IMR-90 (cell line): ENCODE measurements around the gene MAPKAP1.

ENCODE experiments used
- BHLHE40 ChIP-seq: fragments of 150-350 bp; IDR thresholded peaks from 2 replicates; pipeline ENCODE4 v1.6.1; 2016; ENCODE audit warnings: mild to moderate bottlenecking, low read depth, low read length
- CEBPB ChIP-seq: IDR thresholded peaks from 2 replicates; pipeline ENCODE4 v1.6.1; 2012; ENCODE audit warnings: low read depth, low read length, improper control_type of control experiment
- POLR2A ChIP-seq: IDR thresholded peaks from 2 replicates; pipeline ENCODE4 v1.6.1; 2012; ENCODE audit warnings: mild to moderate bottlenecking, low read depth, low read length
- RAD21 ChIP-seq: IDR thresholded peaks from 2 replicates; pipeline ENCODE4 v1.6.1; 2012; ENCODE audit warnings: low read length, improper control_type of control experiment
- RFX5 ChIP-seq: IDR thresholded peaks from 2 replicates; pipeline ENCODE4 v1.8.0; 2012; ENCODE audit warnings: low read depth, mild to moderate bottlenecking, low read length, moderate library complexity
- TF ChIP-seq, protein P1 (sequence below): conservative IDR thresholded peaks from 2 replicates; pipeline ENCODE4 v1.5.1; 2012; ENCODE audit warnings: mild to moderate bottlenecking, low read depth, low read length, improper control_type of control experiment
- TF ChIP-seq, protein P2 (sequence below): fragments of 150-350 bp; IDR thresholded peaks from 2 replicates; pipeline ENCODE4 v1.6.1; 2016; ENCODE audit warnings: low read depth, mild to moderate bottlenecking, low read length, moderate library complexity, borderline replicate concordance

DNA sequence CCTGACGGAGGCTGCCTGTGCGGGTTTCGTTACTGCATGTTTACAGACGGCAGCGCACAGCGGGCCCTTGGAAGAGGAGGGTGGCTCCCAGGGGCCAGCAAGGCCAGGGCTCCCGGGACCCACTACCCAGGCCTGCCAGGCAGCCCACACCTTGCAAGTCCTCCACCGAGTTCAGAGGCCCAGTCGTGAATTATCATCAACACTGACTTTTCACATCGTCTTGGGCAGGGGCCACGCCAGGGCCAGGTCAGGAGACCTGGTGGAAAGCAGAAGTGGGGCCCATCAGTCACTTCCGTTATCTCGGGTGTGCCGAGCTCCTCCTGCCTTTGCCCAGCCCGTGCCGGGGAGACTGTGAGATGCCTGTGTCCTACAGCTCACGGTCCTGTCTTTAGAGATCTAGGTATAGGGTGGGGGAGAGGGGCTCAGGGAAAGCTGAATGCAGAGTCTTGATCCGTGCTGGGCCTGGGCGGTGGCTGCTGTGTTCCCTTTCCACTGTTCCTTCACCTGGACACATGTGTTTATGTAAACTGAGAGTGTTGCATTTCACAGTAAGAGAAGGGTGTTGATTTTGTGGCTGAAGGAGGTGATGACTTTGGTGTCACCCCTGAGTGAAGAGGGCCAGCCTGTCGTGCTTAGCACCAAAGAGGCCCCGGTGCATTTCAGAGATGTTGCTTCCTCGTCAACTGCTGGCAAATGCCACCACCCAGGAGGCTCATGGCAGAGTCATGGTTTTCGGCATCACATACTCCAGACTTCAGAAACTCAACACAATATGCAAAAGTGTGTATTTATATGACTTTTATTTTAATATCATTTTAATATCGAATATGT lies 270.2 kb downstream of the MAPKAP1 start:
- TF ChIP-seq, protein P1, sequence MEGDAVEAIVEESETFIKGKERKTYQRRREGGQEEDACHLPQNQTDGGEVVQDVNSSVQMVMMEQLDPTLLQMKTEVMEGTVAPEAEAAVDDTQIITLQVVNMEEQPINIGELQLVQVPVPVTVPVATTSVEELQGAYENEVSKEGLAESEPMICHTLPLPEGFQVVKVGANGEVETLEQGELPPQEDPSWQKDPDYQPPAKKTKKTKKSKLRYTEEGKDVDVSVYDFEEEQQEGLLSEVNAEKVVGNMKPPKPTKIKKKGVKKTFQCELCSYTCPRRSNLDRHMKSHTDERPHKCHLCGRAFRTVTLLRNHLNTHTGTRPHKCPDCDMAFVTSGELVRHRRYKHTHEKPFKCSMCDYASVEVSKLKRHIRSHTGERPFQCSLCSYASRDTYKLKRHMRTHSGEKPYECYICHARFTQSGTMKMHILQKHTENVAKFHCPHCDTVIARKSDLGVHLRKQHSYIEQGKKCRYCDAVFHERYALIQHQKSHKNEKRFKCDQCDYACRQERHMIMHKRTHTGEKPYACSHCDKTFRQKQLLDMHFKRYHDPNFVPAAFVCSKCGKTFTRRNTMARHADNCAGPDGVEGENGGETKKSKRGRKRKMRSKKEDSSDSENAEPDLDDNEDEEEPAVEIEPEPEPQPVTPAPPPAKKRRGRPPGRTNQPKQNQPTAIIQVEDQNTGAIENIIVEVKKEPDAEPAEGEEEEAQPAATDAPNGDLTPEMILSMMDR, result no peak
- TF ChIP-seq POLR2A, result no peak
- TF ChIP-seq, protein P2, sequence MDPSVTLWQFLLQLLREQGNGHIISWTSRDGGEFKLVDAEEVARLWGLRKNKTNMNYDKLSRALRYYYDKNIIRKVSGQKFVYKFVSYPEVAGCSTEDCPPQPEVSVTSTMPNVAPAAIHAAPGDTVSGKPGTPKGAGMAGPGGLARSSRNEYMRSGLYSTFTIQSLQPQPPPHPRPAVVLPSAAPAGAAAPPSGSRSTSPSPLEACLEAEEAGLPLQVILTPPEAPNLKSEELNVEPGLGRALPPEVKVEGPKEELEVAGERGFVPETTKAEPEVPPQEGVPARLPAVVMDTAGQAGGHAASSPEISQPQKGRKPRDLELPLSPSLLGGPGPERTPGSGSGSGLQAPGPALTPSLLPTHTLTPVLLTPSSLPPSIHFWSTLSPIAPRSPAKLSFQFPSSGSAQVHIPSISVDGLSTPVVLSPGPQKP, result no peak
- TF ChIP-seq CEBPB, result no peak
- TF ChIP-seq RFX5, result no peak
- TF ChIP-seq BHLHE40, result no peak
- TF ChIP-seq RAD21, result no peak
